Uterus (tissue), 2 donors: Measurements from ENCODE around the gene SPPL2A.

Experiments
- CTCF ChIP-seq, 4 experiments: fragments of 200-600 bp in 2 of 4; fragments of 450-650 bp in 2 of 4; sonication (generic) in 2 of 4; IDR thresholded peaks; one replicate each; pipeline ENCODE4 v1.5.1; 2016 to 2019; ENCODE audit warnings: antibody characterized with exemption in 4 of 4, mild to moderate bottlenecking in 2 of 4, moderate library complexity in 1 of 4
- POLR2A ChIP-seq, 2 donors: fragments of 450-650 bp; IDR thresholded peaks; one replicate each; pipeline ENCODE4 v1.6.1; 2016; ENCODE audit warnings: antibody characterized with exemption in 2 of 2, mild to moderate bottlenecking in 1 of 2, moderate library complexity in 1 of 2

GRCh38 chr15:50797926-50798325 is 32.4 kb upstream of the SPPL2A start:
- TF ChIP-seq CTCF (IDR thresholded peaks at IDR 0.05): no peak
- TF ChIP-seq POLR2A (IDR thresholded peaks at IDR 0.05): no peak
